ENCODE data around the gene METTL16.

DNA sequence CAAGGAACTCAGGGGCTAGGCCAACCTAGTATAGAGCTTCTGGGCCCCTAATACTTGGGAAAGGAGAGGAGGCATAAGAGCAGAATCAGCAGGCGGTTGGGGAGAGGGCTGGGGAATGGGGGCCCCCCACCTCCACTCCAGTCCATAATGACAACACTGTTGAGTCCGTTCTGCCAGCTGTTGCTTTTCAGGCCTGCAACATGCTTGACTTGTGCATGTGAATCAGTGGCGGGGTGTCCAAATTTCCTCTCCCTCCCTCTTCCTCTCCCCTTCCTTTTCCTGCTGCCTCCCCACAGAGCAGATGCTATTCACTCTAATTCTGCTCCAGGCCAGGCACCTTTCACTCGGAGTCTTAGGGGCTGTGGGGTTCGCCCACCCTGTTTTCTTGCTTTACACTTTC is 142.6 kb downstream of the METTL16 start:
- no peak for TF ChIP-seq POLR2A (IDR thresholded peaks at IDR 0.05; ENCODE audit: low read length)
- TF ChIP-seq GATA1 (IDR thresholded peaks at IDR 0.05; ENCODE audit: low read depth, low read length): no peak

Data from erythroblast (primary cell).